ENCODE results near the gene LYRM4. TPM values are rescaled to one million over a fixed set of nuclear protein-coding genes. Genes with fewer than 3 reads are reported as not detected.

Gene LYRM4
- total RNA-seq, 1 experiment from 2014 or later, result 44.3 TPM

DNA sequence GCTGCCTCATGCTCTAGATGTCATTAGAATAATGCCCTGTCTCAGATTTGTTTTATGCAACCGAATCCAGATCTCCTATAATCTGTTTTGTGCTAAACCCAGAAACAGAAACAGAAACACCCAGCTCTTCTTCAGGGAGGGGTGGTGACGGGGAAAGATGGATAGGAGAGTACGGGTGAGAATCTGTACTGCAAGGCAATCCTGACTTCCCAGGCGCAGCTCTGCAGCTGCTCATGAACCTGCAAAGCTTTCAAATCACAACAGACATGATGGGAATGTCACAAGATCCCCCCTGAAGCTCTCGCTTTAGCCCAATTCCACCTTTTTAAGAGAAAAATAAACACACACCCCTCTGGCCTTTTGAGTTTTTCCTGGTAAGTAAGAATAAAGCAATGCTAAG lies 104.1 kb downstream of the LYRM4 start:
- Histone ChIP-seq H3K9ac (ENCODE audit: extremely low read depth, insufficient read length, low read length) (no peak overlapping the region), H3K4me1 (ENCODE audit: insufficient read depth, low read length) (no peaks in the 10 kb centered on the region), H4K20me1 (ENCODE audit: control insufficient read depth, insufficient read depth, insufficient read length) (no peaks in the 10 kb centered on the region), H2BK15ac (ENCODE audit: low read depth, low read length) (no peak overlapping the region), H3K23ac (ENCODE audit: insufficient read length, low read depth, low read length) (no peak overlapping the region), H3K27ac (ENCODE audit: insufficient read length, low read depth, low read length) (no peak overlapping the region), H3T11ph (ENCODE audit: low read length) (no peak overlapping the region), H3K56ac (ENCODE audit: insufficient read length, low read depth, low read length) (no peak overlapping the region), H3K14ac (ENCODE audit: insufficient read depth, low read length) (no peak overlapping the region), H3K4ac (ENCODE audit: low read depth, low read length) (no peak overlapping the region), H2BK5ac (ENCODE audit: insufficient read length, low read length) (no peak overlapping the region), H2AFZ (ENCODE audit: low read length) (no peak overlapping the region), H2BK12ac (ENCODE audit: insufficient read length, low read depth, low read length) (no peak overlapping the region), H3K79me1 (ENCODE audit: insufficient read depth, low read depth, low read length, poor library complexity, severe bottlenecking) (no peaks in the 10 kb centered on the region), H3K18ac (ENCODE audit: insufficient read length, low read depth, low read length) (no peak overlapping the region), H2BK20ac (ENCODE audit: low read depth, low read length, poor library complexity, severe bottlenecking) (no peak overlapping the region), H2BK120ac (ENCODE audit: low read depth, low read length, poor library complexity, severe bottlenecking) (no peak overlapping the region), H3K9me3 (ENCODE audit: control insufficient read depth, low read depth, low read length) (no peaks in the 10 kb centered on the region), H3K79me2 (ENCODE audit: insufficient read depth, low read length) (no peaks in the 10 kb centered on the region), H4K5ac (ENCODE audit: insufficient read length, low read depth, low read length) (no peak overlapping the region), H3K27me3 (ENCODE audit: insufficient read depth, low read length) (no peaks in the 10 kb centered on the region), H3K4me2 (ENCODE audit: insufficient read depth, insufficient read length, low read length) (no peak overlapping the region), H3K23me2 (ENCODE audit: insufficient read length, low read depth, low read length, poor library complexity, severe bottlenecking) (no peaks in the 10 kb centered on the region), H2AK5ac (ENCODE audit: insufficient read length, low read length) (no peak overlapping the region), H4K8ac (replicated peaks; ENCODE audit: insufficient read length, low read depth, low read length) (no peak overlapping the region), H4K91ac (ENCODE audit: insufficient read length, low read depth, low read length) (no peak overlapping the region)
- WGBS (ENCODE audit: extremely low coverage, insufficient read length, low lambda C conversion rate), result no CpG with 5 or more reads among the region's 5 CpGs
- Mint-ChIP-seq H3K27ac (no peak overlapping the region), H3K36me3 (ENCODE audit: insufficient read depth in 1 of 3, low read depth in 3 of 3) (no peaks in the 10 kb centered on the region; a peak in 1 of 7 replicates), H3K4me3 (no peak overlapping the region), H3K4me1 (peaks cover 7 to 12% of the 10 kb centered on the region in 2 experiments), H3K9me3 (no peaks in the 10 kb centered on the region), H3K27me3 (ENCODE audit: low read depth) (no peaks in the 10 kb centered on the region)
- no peak for DNase-seq
- TF ChIP-seq, protein P1, sequence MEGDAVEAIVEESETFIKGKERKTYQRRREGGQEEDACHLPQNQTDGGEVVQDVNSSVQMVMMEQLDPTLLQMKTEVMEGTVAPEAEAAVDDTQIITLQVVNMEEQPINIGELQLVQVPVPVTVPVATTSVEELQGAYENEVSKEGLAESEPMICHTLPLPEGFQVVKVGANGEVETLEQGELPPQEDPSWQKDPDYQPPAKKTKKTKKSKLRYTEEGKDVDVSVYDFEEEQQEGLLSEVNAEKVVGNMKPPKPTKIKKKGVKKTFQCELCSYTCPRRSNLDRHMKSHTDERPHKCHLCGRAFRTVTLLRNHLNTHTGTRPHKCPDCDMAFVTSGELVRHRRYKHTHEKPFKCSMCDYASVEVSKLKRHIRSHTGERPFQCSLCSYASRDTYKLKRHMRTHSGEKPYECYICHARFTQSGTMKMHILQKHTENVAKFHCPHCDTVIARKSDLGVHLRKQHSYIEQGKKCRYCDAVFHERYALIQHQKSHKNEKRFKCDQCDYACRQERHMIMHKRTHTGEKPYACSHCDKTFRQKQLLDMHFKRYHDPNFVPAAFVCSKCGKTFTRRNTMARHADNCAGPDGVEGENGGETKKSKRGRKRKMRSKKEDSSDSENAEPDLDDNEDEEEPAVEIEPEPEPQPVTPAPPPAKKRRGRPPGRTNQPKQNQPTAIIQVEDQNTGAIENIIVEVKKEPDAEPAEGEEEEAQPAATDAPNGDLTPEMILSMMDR (conservative IDR thresholded peaks at IDR 0.05), result no peak

Data from H9 (cell line).